Hepatocyte (in vitro differentiated cells): Measurements from ENCODE around the gene SMIM10L1. TPM values are rescaled to one million over a fixed set of nuclear protein-coding genes. Genes with fewer than 3 reads are reported as not detected.

Experiments used
- DNase-seq: peaks from one replicate; pipeline ENCODE4 v3.0.0-alpha.2; 2016; ENCODE audit warnings: low spot score
- H2AFZ ChIP-seq: fragments of 200-600 bp; sonication (generic); 2 replicates; pipeline ENCODE4 v1.6.0; 2016; ENCODE audit warnings: antibody characterized with exemption, mild to moderate bottlenecking
- H3K27ac ChIP-seq: fragments of 200-600 bp; sonication (generic); 2 replicates; pipeline ENCODE4 v1.5.1; 2016; ENCODE audit warnings: mild to moderate bottlenecking
- H3K27me3 ChIP-seq: fragments of 200-600 bp; sonication (generic); 2 replicates; pipeline ENCODE4 v1.6.1; 2016
- H3K36me3 ChIP-seq: fragments of 200-600 bp; sonication (generic); replicated peaks from 2 replicates; pipeline ENCODE4 v1.5.1; 2016; ENCODE audit warnings: low read depth; ENCODE audit not compliant: insufficient read depth
- H3K4me1 ChIP-seq: fragments of 200-600 bp; sonication (generic); 2 replicates; pipeline ENCODE4 v1.5.1; 2016; ENCODE audit warnings: mild to moderate bottlenecking, moderate library complexity; ENCODE audit not compliant: insufficient read depth
- H3K4me2 ChIP-seq: fragments of 200-600 bp; sonication (generic); 2 replicates; pipeline ENCODE4 v1.6.0; 2016
- H3K4me3 ChIP-seq: fragments of 200-600 bp; sonication (generic); 2 replicates; pipeline ENCODE4 v1.5.1; 2016; ENCODE audit warnings: mild to moderate bottlenecking
- H3K79me2 ChIP-seq: fragments of 200-600 bp; sonication (generic); 2 replicates; pipeline ENCODE4 v1.6.0; 2017; ENCODE audit warnings: mild to moderate bottlenecking
- H3K9me2 ChIP-seq: fragments of 200-600 bp; sonication (generic); replicated peaks from 2 replicates; pipeline ENCODE4 v1.6.0; 2017; ENCODE audit warnings: mild to moderate bottlenecking; ENCODE audit not compliant: insufficient read depth
- H3K9me3 ChIP-seq: fragments of 200-600 bp; sonication (generic); 2 replicates; pipeline ENCODE4 v1.5.1; 2016; ENCODE audit warnings: low read depth, mild to moderate bottlenecking
- H4K20me1 ChIP-seq: fragments of 200-600 bp; sonication (generic); 2 replicates; pipeline ENCODE4 v1.6.0; 2016; ENCODE audit warnings: mild to moderate bottlenecking; ENCODE audit not compliant: insufficient read depth, poor library complexity, severe bottlenecking
- EZH2 ChIP-seq: fragments of 200-600 bp; sonication (generic); IDR thresholded peaks from 2 replicates; pipeline ENCODE4 v1.6.1; 2016; ENCODE audit warnings: antibody characterized with exemption, mild to moderate bottlenecking, borderline replicate concordance
- EZH2phosphoT487 ChIP-seq: fragments of 200-600 bp; sonication (generic); IDR thresholded peaks from one replicate; pipeline ENCODE4 v1.6.1; 2018; ENCODE audit warnings: antibody characterized with exemption, mild to moderate bottlenecking, low read depth, moderate library complexity; ENCODE audit not compliant: unreplicated experiment, severe bottlenecking
- WGBS: methylation state at CpG from one replicate; pipeline ENCODE4 v1.1.6; 2016; ENCODE audit warnings: low lambda C conversion rate; ENCODE audit errors: missing lambda C conversion rate; 5-methylcytosine and 5-hydroxymethylcytosine counted together
- polyA plus RNA-seq: library from polyadenylated mRNA; unstranded; fragments of >200 nt; fragmentation: Nextera tagmentation; extraction: Ambion mirVana; gene quantifications from 2 replicates; pipeline ENCODE4 v1.2.1, GENCODE V29; 2016
- total RNA-seq: library from RNA; depleted of rRNA; stranded (reverse); fragments of >200 nt; gene quantifications from 2 replicates; pipeline ENCODE4 v1.2.3, GENCODE V29; 2014
- TF ChIP-seq, protein P1 (sequence below): fragments of 200-600 bp; sonication (generic); IDR thresholded peaks from 2 replicates; pipeline ENCODE4 v1.5.1; 2016; ENCODE audit warnings: antibody characterized with exemption, mild to moderate bottlenecking; ENCODE audit not compliant: poor library complexity

Gene SMIM10L1
- total RNA-seq (12.5 and 13.1 TPM in 2 replicates), polyA plus RNA-seq (8.8 and 11.5 TPM in 2 replicates)

DNA sequence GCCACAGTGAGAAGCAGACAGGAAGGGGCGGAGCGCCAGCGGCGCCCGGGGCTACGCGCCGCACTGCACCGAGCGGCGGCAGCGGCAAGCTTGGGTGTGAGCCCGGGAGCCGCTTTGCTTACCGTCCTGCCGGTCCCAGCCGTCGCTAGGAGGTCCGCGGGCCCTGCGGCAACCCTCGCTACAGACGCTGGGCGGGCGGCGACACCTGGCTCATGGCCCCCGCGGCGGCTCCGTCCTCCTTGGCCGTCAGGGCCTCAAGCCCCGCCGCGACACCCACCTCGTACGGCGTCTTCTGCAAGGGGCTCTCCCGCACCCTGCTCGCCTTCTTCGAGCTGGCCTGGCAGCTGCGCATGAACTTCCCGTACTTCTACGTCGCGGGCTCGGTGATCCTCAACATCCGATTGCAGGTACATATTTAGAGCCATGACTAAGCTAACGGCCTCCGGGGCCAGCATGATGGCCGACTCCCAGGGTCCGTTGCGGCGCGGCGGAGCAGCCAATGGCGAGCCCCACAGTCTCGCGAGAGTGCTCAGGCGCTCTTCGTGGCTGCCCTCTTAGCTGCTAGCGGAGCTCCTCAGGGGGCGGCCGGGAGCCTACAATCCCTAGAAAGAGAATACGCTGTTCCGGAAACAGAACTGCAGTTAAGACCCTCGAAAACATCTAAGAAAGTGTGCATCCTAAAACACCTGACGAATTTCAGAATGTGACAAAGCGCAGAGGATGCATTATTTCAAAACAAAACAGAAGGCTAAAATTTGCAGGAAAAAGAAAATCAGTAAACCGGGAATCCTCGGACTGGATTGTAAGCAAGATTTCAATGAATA lies at the start of gene SMIM10L1:
SMIM10L1 (plus strand) TSS at position 50 of the 824 bp plus-strand sequence; CDS start at position 213, 163 bp downstream.
- H3K36me3 ChIP-seq: no peaks in the 10 kb centered on the region
- H3K9me2 ChIP-seq: no peaks in the 10 kb centered on the region
- DNase-seq: peak; percentile 98
- WGBS: under 1% methylated on average over 67 of the region's 70 CpGs
- H3K4me3 ChIP-seq: peak within 1 kb of the TSS; percentile 74
- H3K9me3 ChIP-seq: no peaks in the 10 kb centered on the region
- H3K27me3 ChIP-seq: no peaks in the 10 kb centered on the region
- H2AFZ ChIP-seq: peak within 1 kb of the TSS; percentile 69
- H4K20me1 ChIP-seq: peaks cover 20% of the 10 kb centered on the region
- H3K4me1 ChIP-seq: peaks cover 16% of the 10 kb centered on the region
- H3K79me2 ChIP-seq: peaks cover 74% of the 10 kb centered on the region
- peak within 1 kb of the TSS; percentile 79 for H3K4me2 ChIP-seq
- H3K27ac ChIP-seq: peak within 1 kb of the TSS; percentile 96
- TF ChIP-seq EZH2: no peak
- TF ChIP-seq, protein P1, sequence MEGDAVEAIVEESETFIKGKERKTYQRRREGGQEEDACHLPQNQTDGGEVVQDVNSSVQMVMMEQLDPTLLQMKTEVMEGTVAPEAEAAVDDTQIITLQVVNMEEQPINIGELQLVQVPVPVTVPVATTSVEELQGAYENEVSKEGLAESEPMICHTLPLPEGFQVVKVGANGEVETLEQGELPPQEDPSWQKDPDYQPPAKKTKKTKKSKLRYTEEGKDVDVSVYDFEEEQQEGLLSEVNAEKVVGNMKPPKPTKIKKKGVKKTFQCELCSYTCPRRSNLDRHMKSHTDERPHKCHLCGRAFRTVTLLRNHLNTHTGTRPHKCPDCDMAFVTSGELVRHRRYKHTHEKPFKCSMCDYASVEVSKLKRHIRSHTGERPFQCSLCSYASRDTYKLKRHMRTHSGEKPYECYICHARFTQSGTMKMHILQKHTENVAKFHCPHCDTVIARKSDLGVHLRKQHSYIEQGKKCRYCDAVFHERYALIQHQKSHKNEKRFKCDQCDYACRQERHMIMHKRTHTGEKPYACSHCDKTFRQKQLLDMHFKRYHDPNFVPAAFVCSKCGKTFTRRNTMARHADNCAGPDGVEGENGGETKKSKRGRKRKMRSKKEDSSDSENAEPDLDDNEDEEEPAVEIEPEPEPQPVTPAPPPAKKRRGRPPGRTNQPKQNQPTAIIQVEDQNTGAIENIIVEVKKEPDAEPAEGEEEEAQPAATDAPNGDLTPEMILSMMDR: no peak
- TF ChIP-seq EZH2phosphoT487: no peak

DNA sequence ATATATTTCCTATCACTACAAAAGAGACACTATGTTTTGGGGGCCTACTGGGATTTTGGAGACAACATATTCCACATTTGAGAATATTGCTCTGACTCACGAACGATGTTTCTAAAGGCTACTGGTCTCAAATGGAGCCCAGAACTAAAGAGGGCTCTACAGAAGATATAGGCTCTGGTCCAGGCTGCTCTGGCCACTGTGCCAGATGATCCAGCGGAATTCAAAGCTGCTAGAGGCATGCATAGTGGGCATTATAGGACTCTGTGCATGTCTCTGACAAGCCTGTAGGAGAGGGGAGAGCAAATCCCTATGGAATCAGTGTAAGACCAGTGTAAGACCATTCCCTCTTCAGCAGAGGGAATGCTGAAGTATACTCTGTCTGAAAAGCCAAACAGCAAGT lies 40.6 kb upstream of the SMIM10L1 start:
- WGBS: 94% methylated on average over 3 of the region's 3 CpGs
- H3K36me3 ChIP-seq: no peaks in the 10 kb centered on the region
- H3K79me2 ChIP-seq: peaks cover 60% of the 10 kb centered on the region

GRCh38 chr12:11130999-11131398 lies 40.0 kb upstream of the SMIM10L1 start:
- no peaks in the 10 kb centered on the region for H3K27me3 ChIP-seq
- WGBS: 17% methylated on average over 2 of the region's 2 CpGs
- H3K36me3 ChIP-seq: no peaks in the 10 kb centered on the region
- peaks cover 6% of the 10 kb centered on the region for H4K20me1 ChIP-seq
- no peak overlapping the region for H3K27ac ChIP-seq
- peaks cover 63% of the 10 kb centered on the region for H3K79me2 ChIP-seq
- H2AFZ ChIP-seq: no peak overlapping the region
- no peaks in the 10 kb centered on the region for H3K9me2 ChIP-seq
- no peak overlapping the region for H3K4me3 ChIP-seq
- DNase-seq: no peak
- no peaks in the 10 kb centered on the region for H3K9me3 ChIP-seq
- no peak for TF ChIP-seq EZH2phosphoT487
- H3K4me2 ChIP-seq: no peak overlapping the region
- no peaks in the 10 kb centered on the region for H3K4me1 ChIP-seq

More for the DNA sequence above, 40.6 kb upstream of the SMIM10L1 start:
- no peaks in the 10 kb centered on the region for H3K4me1 ChIP-seq
- no peaks in the 10 kb centered on the region for H3K9me3 ChIP-seq
- no peak overlapping the region for H2AFZ ChIP-seq
- H3K27ac ChIP-seq: no peak overlapping the region
- H3K4me3 ChIP-seq: no peak overlapping the region
- no peaks in the 10 kb centered on the region for H3K9me2 ChIP-seq
- H3K27me3 ChIP-seq: no peaks in the 10 kb centered on the region
- no peak overlapping the region for H3K4me2 ChIP-seq
- no peak for TF ChIP-seq EZH2phosphoT487
- no peak for TF ChIP-seq EZH2
- TF ChIP-seq, protein P1: no peak
- peaks cover 6% of the 10 kb centered on the region for H4K20me1 ChIP-seq
- DNase-seq: no peak

DNA sequence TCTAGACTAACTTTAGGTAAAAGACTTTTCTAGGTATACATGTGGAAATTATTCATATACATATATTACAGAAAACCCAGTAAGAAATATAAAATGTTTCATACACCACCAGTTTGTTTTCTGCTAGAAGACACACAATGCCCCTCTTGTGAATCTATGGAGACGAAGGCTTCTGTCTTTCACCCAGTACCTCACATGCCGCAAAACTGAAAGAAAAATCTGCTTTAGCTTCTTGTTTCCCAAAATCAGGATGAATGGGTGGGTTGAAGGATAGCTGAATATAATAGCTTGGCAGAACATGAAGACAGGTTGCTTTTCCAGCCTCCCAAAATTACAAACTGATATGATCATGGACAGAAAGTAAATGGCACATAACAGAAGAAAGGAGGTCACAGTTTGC lies 37.8 kb upstream of the SMIM10L1 start:
- Histone ChIP-seq H3K9me3 (no peaks in the 10 kb centered on the region), H3K4me3 (no peak overlapping the region), H3K27me3 (no peaks in the 10 kb centered on the region), H3K36me3 (no peaks in the 10 kb centered on the region), H3K9me2 (no peaks in the 10 kb centered on the region), H4K20me1 (peaks cover 6% of the 10 kb centered on the region), H3K4me1 (no peaks in the 10 kb centered on the region), H3K27ac (no peak overlapping the region), H2AFZ (no peak overlapping the region), H3K79me2 (peaks cover 76% of the 10 kb centered on the region), H3K4me2 (no peak overlapping the region)
- WGBS: 100% methylated on average over 2 of the region's 2 CpGs
- DNase-seq: no peak
- TF ChIP-seq, protein P1: no peak
- TF ChIP-seq EZH2phosphoT487 (no peak), EZH2 (no peak)
